GM23338 (cell line): ENCODE results near the gene PDYN. TPM values are rescaled to one million over a fixed set of nuclear protein-coding genes. Genes with fewer than 3 reads are reported as not detected.

Experiments used
- ATAC-seq: fragments of 200-7000 bp; cut with Tn5 transposase; 3 replicates; pipeline ENCODE4 v1.9.1; 2020
- DNase-seq: peaks from one replicate; pipeline ENCODE4 v3.0.0-alpha.2; 2015; ENCODE audit warnings: low spot score
- H2AFZ ChIP-seq: fragments of 200-600 bp; sonication (generic); 2 replicates; pipeline ENCODE4 v1.8.0; 2016; ENCODE audit warnings: antibody characterized with exemption, mild to moderate bottlenecking, moderate library complexity
- H3F3A ChIP-seq: fragments of 200-600 bp; sonication (generic); replicated peaks from 2 replicates; pipeline ENCODE4 v1.8.0; 2017; ENCODE audit warnings: antibody characterized with exemption, mixed run types, low read depth
- H3K27ac ChIP-seq: fragments of 200-600 bp; sonication (generic); 2 replicates; pipeline ENCODE4 v1.6.1; 2016; ENCODE audit warnings: low read depth
- H3K27me3 ChIP-seq: fragments of 200-600 bp; sonication (generic); 2 replicates; pipeline ENCODE4 v1.8.0; 2016; ENCODE audit warnings: mild to moderate bottlenecking, mixed run types, moderate library complexity; ENCODE audit not compliant: insufficient read depth
- H3K36me3 ChIP-seq: fragments of 200-600 bp; sonication (generic); 2 replicates; pipeline ENCODE4 v1.8.0; 2016; ENCODE audit warnings: mild to moderate bottlenecking; ENCODE audit not compliant: insufficient read depth
- H3K4me1 ChIP-seq: fragments of 200-600 bp; sonication (generic); 2 replicates; pipeline ENCODE4 v1.8.0; 2016; ENCODE audit warnings: mild to moderate bottlenecking, moderate library complexity; ENCODE audit not compliant: insufficient read depth
- H3K4me2 ChIP-seq: fragments of 200-600 bp; sonication (generic); 2 replicates; pipeline ENCODE4 v1.7.1; 2017; ENCODE audit warnings: mixed run types
- H3K4me3 ChIP-seq: fragments of 200-600 bp; sonication (generic); 2 replicates; pipeline ENCODE4 v1.6.1; 2016; ENCODE audit warnings: mixed run types
- H3K79me2 ChIP-seq: fragments of 200-600 bp; sonication (generic); replicated peaks from 2 replicates; pipeline ENCODE4 v1.8.0; 2017; ENCODE audit warnings: mild to moderate bottlenecking; ENCODE audit not compliant: insufficient read depth
- H3K9me2 ChIP-seq: fragments of 200-600 bp; sonication (generic); 2 replicates; pipeline ENCODE4 v1.8.0; 2017; ENCODE audit not compliant: insufficient read depth
- H4K20me1 ChIP-seq: fragments of 200-600 bp; sonication (generic); replicated peaks from 2 replicates; pipeline ENCODE4 v1.8.0; 2017; ENCODE audit warnings: mild to moderate bottlenecking; ENCODE audit not compliant: insufficient read depth
- H3K27ac Mint-ChIP-seq: 2 replicates; pipeline ENCODE4 v1.8.0; 2020; ENCODE audit warnings: inconsistent platforms, mild to moderate bottlenecking, moderate library complexity, mixed read lengths
- H3K27me3 Mint-ChIP-seq: 3 replicates; pipeline ENCODE4 v1.8.0; 2022; ENCODE audit warnings: low read depth, mild to moderate bottlenecking, moderate library complexity, mixed read lengths, inconsistent platforms; ENCODE audit not compliant: insufficient read depth, poor library complexity
- H3K36me3 Mint-ChIP-seq: 3 replicates; pipeline ENCODE4 v1.8.0; 2021; ENCODE audit warnings: low read depth, mild to moderate bottlenecking, inconsistent platforms, moderate library complexity, mixed read lengths
- H3K4me1 Mint-ChIP-seq: 3 replicates; pipeline ENCODE4 v1.8.0; 2020; ENCODE audit warnings: mild to moderate bottlenecking, inconsistent platforms, mixed read lengths
- H3K4me3 Mint-ChIP-seq: 3 replicates; pipeline ENCODE4 v1.8.0; 2021; ENCODE audit warnings: moderate library complexity, mild to moderate bottlenecking, inconsistent platforms, mixed read lengths
- H3K9me3 Mint-ChIP-seq: 3 replicates; pipeline ENCODE4 v1.8.0; 2020; ENCODE audit warnings: moderate library complexity, mild to moderate bottlenecking, inconsistent platforms, mixed read lengths
- CREB1 ChIP-seq: fragments of 250-450 bp; sonication (Bioruptor Pico); IDR thresholded peaks from 2 replicates; pipeline ENCODE4 v1.5.0; 2020; ENCODE audit warnings: low read depth, mild to moderate bottlenecking, moderate library complexity
- EZH2phosphoT487 ChIP-seq: fragments of 200-600 bp; sonication (generic); IDR thresholded peaks from one replicate; pipeline ENCODE4 v1.8.1; 2018; ENCODE audit warnings: antibody characterized with exemption; ENCODE audit not compliant: unreplicated experiment
- NANOG ChIP-seq: IDR thresholded peaks from 2 replicates; pipeline ENCODE4 v1.6.1; 2016; ENCODE audit warnings: antibody characterized with exemption, borderline replicate concordance
- STAT1 ChIP-seq: IDR thresholded peaks from one replicate; pipeline ENCODE4 v1.6.1; 2016; ENCODE audit warnings: antibody characterized with exemption; ENCODE audit not compliant: unreplicated experiment
- ZNF331 ChIP-seq: fragments of 250-450 bp; sonication (Bioruptor Pico); IDR thresholded peaks from 2 replicates; pipeline ENCODE4 v1.5.0; 2020; ENCODE audit warnings: low read depth, mild to moderate bottlenecking, moderate library complexity
- polyA plus RNA-seq: library from polyadenylated mRNA; unstranded; fragments of >200 nt; fragmentation: Nextera tagmentation; extraction: Ambion mirVana; gene quantifications from 2 replicates; pipeline ENCODE4 v1.2.1, GENCODE V29; 2016
- total RNA-seq: library from RNA; depleted of rRNA; stranded (reverse); fragments of >200 nt; shearing (Covaris generic); gene quantifications from 2 replicates; pipeline ENCODE4 v1.2.3, GENCODE V29; 2014
- TF ChIP-seq, protein P1 (sequence below), 2 experiments: fragments of 200-600 bp in 1 of 2; sonication (generic) in 1 of 2; conservative IDR thresholded peaks; 2 replicates each; pipeline versions ENCODE4 v1.5.1 to v1.6.1; 2016 to 2017; ENCODE audit warnings: antibody characterized with exemption in 2 of 2, low read depth in 2 of 2, mild to moderate bottlenecking in 2 of 2, moderate library complexity in 1 of 2
- TF ChIP-seq, protein P2 (sequence below): IDR thresholded peaks from 2 replicates; pipeline ENCODE4 v1.6.1; 2016; ENCODE audit warnings: antibody characterized with exemption
- TF ChIP-seq, protein P3 (sequence below): fragments of 250-450 bp; sonication (Bioruptor Pico); IDR thresholded peaks from 2 replicates; pipeline ENCODE4 v1.5.0; 2020; ENCODE audit warnings: mild to moderate bottlenecking, moderate library complexity

The PDYN gene
- total and polyA plus RNA-seq, 2 experiments from 2014 or later, result 0.21 to 0.24 TPM

DNA sequence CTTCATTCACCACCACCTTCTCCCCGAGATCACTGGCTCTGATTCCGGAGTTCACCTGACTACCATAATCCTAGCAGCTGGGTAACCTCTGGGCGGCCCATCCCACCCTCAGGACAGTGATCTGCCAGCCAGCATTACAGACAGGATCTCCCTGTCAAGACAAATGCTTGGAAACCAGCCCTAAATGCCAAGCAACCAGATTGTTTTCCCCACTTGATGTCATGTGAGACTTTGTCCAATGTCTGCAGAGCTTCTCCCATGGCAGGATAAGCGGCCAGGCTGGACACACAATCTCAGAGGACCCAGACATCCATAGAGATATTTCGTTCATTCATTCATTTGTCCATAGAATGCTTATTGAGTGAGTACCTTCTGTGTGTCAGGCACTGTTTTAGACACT, 32.5 kb downstream of the PDYN start:
- Histone ChIP-seq H2AFZ (no peak overlapping the region), H3K4me2 (no peak overlapping the region), H3K36me3 (no peaks in the 10 kb centered on the region), H3K27ac (no peak overlapping the region), H3K27me3 (peaks cover 14% of the 10 kb centered on the region), H3F3A (no peaks in the 10 kb centered on the region), H3K4me1 (peaks cover 30% of the 10 kb centered on the region), H3K9me2 (no peaks in the 10 kb centered on the region), H3K79me2 (no peaks in the 10 kb centered on the region), H4K20me1 (no peaks in the 10 kb centered on the region), H3K4me3 (no peak overlapping the region)
- Mint-ChIP-seq H3K27me3 (peaks cover 12% of the 10 kb centered on the region), H3K9me3 (no peaks in the 10 kb centered on the region), H3K4me1 (peaks cover 28% of the 10 kb centered on the region), H3K27ac (no peak overlapping the region), H3K4me3 (no peak overlapping the region), H3K36me3 (no peaks in the 10 kb centered on the region)
- TF ChIP-seq CREB1 (no peak), ZNF331 (CRISPR knock-in tag) (no peak), EZH2phosphoT487 (no peak)
- TF ChIP-seq, protein P1, sequence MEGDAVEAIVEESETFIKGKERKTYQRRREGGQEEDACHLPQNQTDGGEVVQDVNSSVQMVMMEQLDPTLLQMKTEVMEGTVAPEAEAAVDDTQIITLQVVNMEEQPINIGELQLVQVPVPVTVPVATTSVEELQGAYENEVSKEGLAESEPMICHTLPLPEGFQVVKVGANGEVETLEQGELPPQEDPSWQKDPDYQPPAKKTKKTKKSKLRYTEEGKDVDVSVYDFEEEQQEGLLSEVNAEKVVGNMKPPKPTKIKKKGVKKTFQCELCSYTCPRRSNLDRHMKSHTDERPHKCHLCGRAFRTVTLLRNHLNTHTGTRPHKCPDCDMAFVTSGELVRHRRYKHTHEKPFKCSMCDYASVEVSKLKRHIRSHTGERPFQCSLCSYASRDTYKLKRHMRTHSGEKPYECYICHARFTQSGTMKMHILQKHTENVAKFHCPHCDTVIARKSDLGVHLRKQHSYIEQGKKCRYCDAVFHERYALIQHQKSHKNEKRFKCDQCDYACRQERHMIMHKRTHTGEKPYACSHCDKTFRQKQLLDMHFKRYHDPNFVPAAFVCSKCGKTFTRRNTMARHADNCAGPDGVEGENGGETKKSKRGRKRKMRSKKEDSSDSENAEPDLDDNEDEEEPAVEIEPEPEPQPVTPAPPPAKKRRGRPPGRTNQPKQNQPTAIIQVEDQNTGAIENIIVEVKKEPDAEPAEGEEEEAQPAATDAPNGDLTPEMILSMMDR (conservative IDR thresholded peaks at IDR 0.05; ENCODE audit: low read depth in 2 of 2), result no peak
- TF ChIP-seq, protein P2, sequence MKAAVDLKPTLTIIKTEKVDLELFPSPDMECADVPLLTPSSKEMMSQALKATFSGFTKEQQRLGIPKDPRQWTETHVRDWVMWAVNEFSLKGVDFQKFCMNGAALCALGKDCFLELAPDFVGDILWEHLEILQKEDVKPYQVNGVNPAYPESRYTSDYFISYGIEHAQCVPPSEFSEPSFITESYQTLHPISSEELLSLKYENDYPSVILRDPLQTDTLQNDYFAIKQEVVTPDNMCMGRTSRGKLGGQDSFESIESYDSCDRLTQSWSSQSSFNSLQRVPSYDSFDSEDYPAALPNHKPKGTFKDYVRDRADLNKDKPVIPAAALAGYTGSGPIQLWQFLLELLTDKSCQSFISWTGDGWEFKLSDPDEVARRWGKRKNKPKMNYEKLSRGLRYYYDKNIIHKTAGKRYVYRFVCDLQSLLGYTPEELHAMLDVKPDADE, result no peak
- DNase-seq (no peak), ATAC-seq (no peak)

DNA sequence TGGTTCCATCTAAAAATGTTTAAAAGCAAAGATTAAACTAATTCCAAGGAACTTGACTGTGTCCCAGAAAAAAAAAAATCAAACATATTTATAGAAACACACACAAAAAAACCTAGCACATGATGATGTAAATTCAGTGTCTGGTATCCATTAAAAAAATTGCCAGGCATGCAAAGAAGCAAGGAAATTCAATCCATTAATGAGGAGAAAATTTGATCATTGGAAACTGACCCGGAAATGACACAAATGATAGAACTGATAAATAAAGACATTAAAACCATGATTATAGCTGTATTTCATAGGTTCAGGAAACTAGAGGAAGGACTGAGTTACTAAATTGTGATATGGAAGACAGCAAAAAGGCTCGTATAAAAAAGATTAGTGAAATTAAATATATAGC, 34.7 kb downstream of the PDYN start:
- Histone ChIP-seq H2AFZ (no peak overlapping the region), H3K4me3 (no peak overlapping the region), H3K9me2 (no peaks in the 10 kb centered on the region), H4K20me1 (no peaks in the 10 kb centered on the region), H3K36me3 (no peaks in the 10 kb centered on the region), H3K4me1 (peaks cover 26% of the 10 kb centered on the region), H3K27me3 (no peaks in the 10 kb centered on the region), H3K27ac (no peak overlapping the region), H3K79me2 (no peaks in the 10 kb centered on the region), H3F3A (no peaks in the 10 kb centered on the region), H3K4me2 (no peak overlapping the region)
- no peak for ATAC-seq
- no peak overlapping the region for H3K4me3 Mint-ChIP-seq
- H3K27me3 Mint-ChIP-seq, result peaks cover 4% of the 10 kb centered on the region
- H3K9me3 Mint-ChIP-seq, result no peaks in the 10 kb centered on the region
- no peaks in the 10 kb centered on the region for H3K36me3 Mint-ChIP-seq
- H3K4me1 Mint-ChIP-seq, result peaks cover 28% of the 10 kb centered on the region
- no peak for DNase-seq
- H3K27ac Mint-ChIP-seq, result no peak overlapping the region
- TF ChIP-seq, protein P2, result no peak
- TF ChIP-seq NANOG (no peak), ZNF331 (CRISPR knock-in tag) (no peak), STAT1 (no peak), CREB1 (no peak), EZH2phosphoT487 (no peak)
- TF ChIP-seq, protein P1 (conservative IDR thresholded peaks at IDR 0.05; ENCODE audit: low read depth in 2 of 2), result no peak
- TF ChIP-seq, protein P3, sequence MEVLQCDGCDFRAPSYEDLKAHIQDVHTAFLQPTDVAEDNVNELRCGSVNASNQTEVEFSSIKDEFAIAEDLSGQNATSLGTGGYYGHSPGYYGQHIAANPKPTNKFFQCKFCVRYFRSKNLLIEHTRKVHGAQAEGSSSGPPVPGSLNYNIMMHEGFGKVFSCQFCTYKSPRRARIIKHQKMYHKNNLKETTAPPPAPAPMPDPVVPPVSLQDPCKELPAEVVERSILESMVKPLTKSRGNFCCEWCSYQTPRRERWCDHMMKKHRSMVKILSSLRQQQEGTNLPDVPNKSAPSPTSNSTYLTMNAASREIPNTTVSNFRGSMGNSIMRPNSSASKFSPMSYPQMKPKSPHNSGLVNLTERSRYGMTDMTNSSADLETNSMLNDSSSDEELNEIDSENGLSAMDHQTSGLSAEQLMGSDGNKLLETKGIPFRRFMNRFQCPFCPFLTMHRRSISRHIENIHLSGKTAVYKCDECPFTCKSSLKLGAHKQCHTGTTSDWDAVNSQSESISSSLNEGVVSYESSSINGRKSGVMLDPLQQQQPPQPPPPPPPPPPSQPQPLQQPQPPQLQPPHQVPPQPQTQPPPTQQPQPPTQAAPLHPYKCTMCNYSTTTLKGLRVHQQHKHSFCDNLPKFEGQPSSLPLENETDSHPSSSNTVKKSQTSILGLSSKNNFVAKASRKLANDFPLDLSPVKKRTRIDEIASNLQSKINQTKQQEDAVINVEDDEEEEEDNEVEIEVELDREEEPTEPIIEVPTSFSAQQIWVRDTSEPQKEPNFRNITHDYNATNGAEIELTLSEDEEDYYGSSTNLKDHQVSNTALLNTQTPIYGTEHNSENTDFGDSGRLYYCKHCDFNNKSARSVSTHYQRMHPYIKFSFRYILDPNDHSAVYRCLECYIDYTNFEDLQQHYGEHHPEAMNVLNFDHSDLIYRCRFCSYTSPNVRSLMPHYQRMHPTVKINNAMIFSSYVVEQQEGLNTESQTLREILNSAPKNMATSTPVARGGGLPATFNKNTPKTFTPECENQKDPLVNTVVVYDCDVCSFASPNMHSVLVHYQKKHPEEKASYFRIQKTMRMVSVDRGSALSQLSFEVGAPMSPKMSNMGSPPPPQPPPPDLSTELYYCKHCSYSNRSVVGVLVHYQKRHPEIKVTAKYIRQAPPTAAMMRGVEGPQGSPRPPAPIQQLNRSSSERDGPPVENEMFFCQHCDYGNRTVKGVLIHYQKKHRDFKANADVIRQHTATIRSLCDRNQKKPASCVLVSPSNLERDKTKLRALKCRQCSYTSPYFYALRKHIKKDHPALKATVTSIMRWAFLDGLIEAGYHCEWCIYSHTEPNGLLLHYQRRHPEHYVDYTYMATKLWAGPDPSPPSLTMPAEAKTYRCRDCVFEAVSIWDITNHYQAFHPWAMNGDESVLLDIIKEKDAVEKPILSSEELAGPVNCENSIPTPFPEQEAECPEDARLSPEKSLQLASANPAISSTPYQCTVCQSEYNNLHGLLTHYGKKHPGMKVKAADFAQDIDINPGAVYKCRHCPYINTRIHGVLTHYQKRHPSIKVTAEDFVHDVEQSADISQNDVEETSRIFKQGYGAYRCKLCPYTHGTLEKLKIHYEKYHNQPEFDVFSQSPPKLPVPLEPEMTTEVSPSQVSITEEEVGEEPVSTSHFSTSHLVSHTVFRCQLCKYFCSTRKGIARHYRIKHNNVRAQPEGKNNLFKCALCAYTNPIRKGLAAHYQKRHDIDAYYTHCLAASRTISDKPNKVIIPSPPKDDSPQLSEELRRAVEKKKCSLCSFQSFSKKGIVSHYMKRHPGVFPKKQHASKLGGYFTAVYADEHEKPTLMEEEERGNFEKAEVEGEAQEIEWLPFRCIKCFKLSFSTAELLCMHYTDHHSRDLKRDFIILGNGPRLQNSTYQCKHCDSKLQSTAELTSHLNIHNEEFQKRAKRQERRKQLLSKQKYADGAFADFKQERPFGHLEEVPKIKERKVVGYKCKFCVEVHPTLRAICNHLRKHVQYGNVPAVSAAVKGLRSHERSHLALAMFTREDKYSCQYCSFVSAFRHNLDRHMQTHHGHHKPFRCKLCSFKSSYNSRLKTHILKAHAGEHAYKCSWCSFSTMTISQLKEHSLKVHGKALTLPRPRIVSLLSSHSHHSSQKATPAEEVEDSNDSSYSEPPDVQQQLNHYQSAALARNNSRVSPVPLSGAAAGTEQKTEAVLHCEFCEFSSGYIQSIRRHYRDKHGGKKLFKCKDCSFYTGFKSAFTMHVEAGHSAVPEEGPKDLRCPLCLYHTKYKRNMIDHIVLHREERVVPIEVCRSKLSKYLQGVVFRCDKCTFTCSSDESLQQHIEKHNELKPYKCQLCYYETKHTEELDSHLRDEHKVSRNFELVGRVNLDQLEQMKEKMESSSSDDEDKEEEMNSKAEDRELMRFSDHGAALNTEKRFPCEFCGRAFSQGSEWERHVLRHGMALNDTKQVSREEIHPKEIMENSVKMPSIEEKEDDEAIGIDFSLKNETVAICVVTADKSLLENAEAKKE (CRISPR knock-in tag), result no peak
